ENCODE measurements around the gene CXCL16.

CXCL16 gene

GRCh38 chr17:4771519-4772234 lies 31.9 kb upstream of the CXCL16 start, which contains the start of gene TM4SF5:
TSS of gene TM4SF5 (plus strand) at chr17:4771886. CDS start at chr17:4771923, 37 bp downstream.
- Histone ChIP-seq H3K9me3 (no peaks in the 10 kb centered on the region), H3K4me3 (ENCODE audit: low read depth, low read length) (no peak within 1 kb of the TSS), H3K27me3 (peaks cover 34% of the 10 kb centered on the region), H3K36me3 (no peaks in the 10 kb centered on the region), H3K4me1 (no peaks in the 10 kb centered on the region)
- TF ChIP-seq CTCF (IDR thresholded peaks at IDR 0.05; ENCODE audit: low read depth, low read length), result no peak
- no peak for DNase-seq

- Histone ChIP-seq H3K4me1 (no peaks in the 10 kb centered on the region), H3K9me3 (no peaks in the 10 kb centered on the region), H3K36me3 (no peaks in the 10 kb centered on the region), H3K27me3 (peaks cover 41% of the 10 kb centered on the region), H3K4me3 (ENCODE audit: low read depth, low read length) (no peak overlapping the region)
- TF ChIP-seq CTCF (IDR thresholded peaks at IDR 0.05; ENCODE audit: low read depth, low read length), result no peak
- no peak for DNase-seq
Observed at GRCh38 chr17:4769628-4770027, 29.9 kb upstream of the CXCL16 start.

- H3K27me3 ChIP-seq, result peaks cover 42% of the 10 kb centered on the region
- H3K9me3 ChIP-seq, result no peaks in the 10 kb centered on the region
- no peak overlapping the region for H3K4me3 ChIP-seq (ENCODE audit: low read depth, low read length)
- DNase-seq, result no peak
- no peaks in the 10 kb centered on the region for H3K36me3 ChIP-seq
- no peaks in the 10 kb centered on the region for H3K4me1 ChIP-seq
- TF ChIP-seq CTCF (IDR thresholded peaks at IDR 0.05; ENCODE audit: low read depth, low read length), result no peak
Observed at GRCh38 chr17:4768298-4768697, 28.6 kb upstream of the CXCL16 start.

- no peak for DNase-seq
- H3K27me3 ChIP-seq, result peaks cover 32% of the 10 kb centered on the region
Observed at GRCh38 chr17:4766723-4767122, 27.0 kb upstream of the CXCL16 start.

GRCh38 chr17:4766201-4766600 lies 26.5 kb upstream of the CXCL16 start:
- Histone ChIP-seq H3K27me3 (peaks cover 26% of the 10 kb centered on the region), H3K4me1 (no peaks in the 10 kb centered on the region), H3K9me3 (no peaks in the 10 kb centered on the region), H3K36me3 (no peaks in the 10 kb centered on the region), H3K4me3 (ENCODE audit: low read depth, low read length) (no peak overlapping the region)
- TF ChIP-seq CTCF (IDR thresholded peaks at IDR 0.05; ENCODE audit: low read depth, low read length), result no peak
- DNase-seq, result no peak

More at GRCh38 chr17:4766723-4767122, 27.0 kb upstream of the CXCL16 start:
- no peaks in the 10 kb centered on the region for H3K9me3 ChIP-seq
- TF ChIP-seq CTCF (IDR thresholded peaks at IDR 0.05; ENCODE audit: low read depth, low read length), result no peak
- no peaks in the 10 kb centered on the region for H3K4me1 ChIP-seq
- no peaks in the 10 kb centered on the region for H3K36me3 ChIP-seq
- H3K4me3 ChIP-seq (ENCODE audit: low read depth, low read length), result no peak overlapping the region

GRCh38 chr17:4764595-4764994 lies 24.9 kb upstream of the CXCL16 start:
- no peak for TF ChIP-seq CTCF (IDR thresholded peaks at IDR 0.05; ENCODE audit: low read depth, low read length)
- no peak for DNase-seq
- Histone ChIP-seq H3K4me1 (no peaks in the 10 kb centered on the region), H3K27me3 (peaks cover 26% of the 10 kb centered on the region), H3K36me3 (no peaks in the 10 kb centered on the region), H3K9me3 (no peaks in the 10 kb centered on the region), H3K4me3 (ENCODE audit: low read depth, low read length) (no peak overlapping the region)
